GM12875 (cell line): ENCODE data around the gene KCNMA1.

Experiments used
- H3K4me3 ChIP-seq: one replicate; pipeline ENCODE4 v1.5.1; 2011; ENCODE audit warnings: low read depth, low read length, control low read depth
- CTCF ChIP-seq: IDR thresholded peaks from 2 replicates; pipeline ENCODE4 v1.5.1; 2011; ENCODE audit warnings: low read depth, mild to moderate bottlenecking, control low read depth, inconsistent platforms, low read length, moderate library complexity, borderline replicate concordance; ENCODE audit not compliant: insufficient read depth

Gene KCNMA1

DNA sequence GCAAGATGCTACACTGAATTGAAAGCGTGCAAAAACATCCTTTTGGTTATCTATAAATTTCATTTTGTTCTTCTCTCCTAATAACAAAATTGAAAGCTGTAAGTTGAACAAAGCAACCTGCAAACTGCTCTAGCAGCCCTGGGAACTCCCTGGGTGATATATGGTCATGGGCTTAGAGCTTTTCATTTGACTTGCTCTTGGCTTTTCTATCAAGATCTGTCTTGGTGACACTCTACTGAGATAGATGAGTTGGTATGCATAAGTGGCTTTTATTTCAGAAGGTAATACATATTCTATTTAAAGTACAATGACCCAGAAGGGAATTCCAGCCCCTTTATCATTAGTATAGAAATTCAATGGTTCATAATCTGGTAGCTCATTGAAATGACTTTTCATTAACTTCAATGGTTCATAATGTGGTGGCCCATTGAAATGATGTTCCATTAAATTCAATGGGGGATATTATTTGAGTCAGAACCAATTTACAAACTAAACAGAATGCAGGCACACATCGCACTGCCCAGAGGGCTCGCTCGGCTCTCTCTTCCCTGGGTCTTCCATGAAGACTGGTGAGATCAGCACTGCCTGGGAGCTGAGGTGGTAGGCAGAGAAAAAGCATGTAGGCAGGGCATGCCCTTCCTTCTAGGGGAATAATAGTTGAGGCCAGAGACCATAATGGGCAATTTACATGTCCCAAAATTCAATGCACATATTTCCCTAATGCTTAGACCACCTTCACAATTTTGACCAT is 10.1 kb upstream of the KCNMA1 start:
- TF ChIP-seq CTCF, result no peak
- H3K4me3 ChIP-seq, result no peak overlapping the region

DNA sequence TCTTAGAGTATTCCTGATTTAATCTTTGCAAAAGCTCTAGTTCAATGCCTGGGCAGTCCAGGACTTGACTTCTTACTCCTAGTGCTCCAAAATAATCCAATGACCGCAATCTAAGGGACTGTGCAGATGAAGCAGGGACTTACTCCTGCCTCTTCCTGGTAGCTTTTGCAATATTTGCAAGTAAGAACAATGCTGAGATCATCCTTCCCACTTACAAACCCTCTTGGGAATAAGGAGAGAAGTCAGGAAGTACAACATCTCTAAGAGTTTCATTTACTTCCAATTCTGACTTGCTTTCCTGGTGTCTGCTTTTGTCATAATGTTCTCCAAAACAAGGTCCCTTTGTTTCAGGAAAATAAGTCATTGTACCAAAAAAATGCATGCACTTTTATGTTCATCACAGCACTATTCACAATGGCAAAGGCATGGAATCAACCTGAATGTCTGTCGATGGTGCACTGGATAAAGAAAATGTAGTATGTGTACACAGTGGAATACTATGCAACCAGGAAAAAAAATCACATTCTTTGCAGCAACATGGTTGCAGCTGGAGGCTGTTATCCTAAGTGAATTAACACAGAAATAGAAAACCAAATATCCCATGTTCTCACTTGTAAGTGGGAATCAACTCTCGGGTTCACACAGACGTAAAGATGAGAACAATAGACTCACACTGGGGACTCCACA is 7.1 kb upstream of the KCNMA1 start:
- no peak overlapping the region for H3K4me3 ChIP-seq
- no peak for TF ChIP-seq CTCF

- TF ChIP-seq CTCF, result peak; percentile 58
- no peak overlapping the region for H3K4me3 ChIP-seq
These were observed 6.3 kb upstream of the KCNMA1 start for GRCh38 chr10:77643795-77644468.

- TF ChIP-seq CTCF, result peak; percentile 43; the same call in 1 of the 2 replicates
- H3K4me3 ChIP-seq, result no peak overlapping the region
These were observed 4.3 kb upstream of the KCNMA1 start for GRCh38 chr10:77641788-77642397.

GRCh38 chr10:77641344-77641743 is 3.7 kb upstream of the KCNMA1 start:
- H3K4me3 ChIP-seq, result no peak overlapping the region
- TF ChIP-seq CTCF, result no peak

GRCh38 chr10:77640167-77640566 is 2.6 kb upstream of the KCNMA1 start:
- no peak overlapping the region for H3K4me3 ChIP-seq
- no peak for TF ChIP-seq CTCF
